Osteoblast (primary cell): ENCODE measurements around the gene PDGFA. TPM values are rescaled to one million over a fixed set of nuclear protein-coding genes. Genes with fewer than 3 reads are reported as not detected.

ENCODE experiments used
- DNase-seq: peaks from one replicate; pipeline ENCODE4 v3.0.0; 2011; ENCODE audit warnings: low spot score, mixed read lengths; ENCODE audit not compliant: insufficient read length; ENCODE audit errors: missing footprints
- H2AFZ ChIP-seq: 2 replicates; pipeline ENCODE4 v1.6.0; 2011; ENCODE audit warnings: mild to moderate bottlenecking, low read length
- H3K27ac ChIP-seq: 2 replicates; pipeline ENCODE4 v1.5.1; 2011; ENCODE audit warnings: mild to moderate bottlenecking, low read depth, low read length, moderate library complexity
- H3K27me3 ChIP-seq: 2 replicates; pipeline ENCODE4 v1.6.0; 2012; ENCODE audit warnings: mild to moderate bottlenecking, control low read depth, inconsistent platforms, low read length, moderate library complexity; ENCODE audit not compliant: insufficient read depth
- H3K36me3 ChIP-seq: 2 replicates; pipeline ENCODE4 v1.5.1; 2011; ENCODE audit warnings: mild to moderate bottlenecking, low read length, control low read depth, moderate library complexity; ENCODE audit not compliant: insufficient read depth
- H3K4me1 ChIP-seq: 2 replicates; pipeline ENCODE4 v1.5.1; 2011; ENCODE audit warnings: mild to moderate bottlenecking, low read length, control low read depth, moderate library complexity; ENCODE audit not compliant: insufficient read depth
- H3K4me2 ChIP-seq: 2 replicates; pipeline ENCODE4 v1.6.0; 2011; ENCODE audit warnings: mild to moderate bottlenecking, low read length; ENCODE audit not compliant: insufficient read depth
- H3K4me3 ChIP-seq: fragments of 200-600 bp; sonication (generic); 3 replicates; pipeline ENCODE4 v1.5.1; 2012; ENCODE audit warnings: mild to moderate bottlenecking, low read length, inconsistent platforms; ENCODE audit not compliant: insufficient read depth
- H3K79me2 ChIP-seq: 2 replicates; pipeline ENCODE4 v1.6.0; 2012; ENCODE audit warnings: mild to moderate bottlenecking, low read length, control low read depth, inconsistent platforms; ENCODE audit not compliant: insufficient read depth
- H3K9me3 ChIP-seq: 2 replicates; pipeline ENCODE4 v1.5.1; 2011; ENCODE audit warnings: low read depth, low read length, control low read depth
- H4K20me1 ChIP-seq: 2 replicates; pipeline ENCODE4 v1.6.0; 2012; ENCODE audit warnings: mild to moderate bottlenecking, low read length, control low read depth; ENCODE audit not compliant: insufficient read depth
- CTCF ChIP-seq: IDR thresholded peaks from 2 replicates; pipeline ENCODE4 v1.5.1; 2011; ENCODE audit warnings: mild to moderate bottlenecking, low read depth, low read length, moderate library complexity; ENCODE audit errors: extremely low read depth
- total RNA-seq: library from RNA; depleted of rRNA; stranded (reverse); fragments of >200 nt; gene quantifications from 2 replicates; pipeline ENCODE4 v1.2.3, GENCODE V29; 2012

PDGFA gene
- total RNA-seq, 1 donor = 32.6 TPM

- peak; percentile 98 for DNase-seq
- H2AFZ ChIP-seq = no peak overlapping the region
- H3K4me2 ChIP-seq = peak overlapping the region; percentile 77
- H3K4me1 ChIP-seq = peaks cover 30% of the 10 kb centered on the region
- peak overlapping the region; percentile 13 for H3K4me3 ChIP-seq
- H3K27me3 ChIP-seq = no peaks in the 10 kb centered on the region
- peaks cover 69% of the 10 kb centered on the region for H3K79me2 ChIP-seq
- no peaks in the 10 kb centered on the region for H3K9me3 ChIP-seq
- peaks cover 7% of the 10 kb centered on the region for H3K36me3 ChIP-seq
- peak overlapping the region; percentile 87 for H3K27ac ChIP-seq
- peaks cover 13% of the 10 kb centered on the region for H4K20me1 ChIP-seq
- no peak for TF ChIP-seq CTCF
Measured at GRCh38 chr7:514651-515598, 4.7 kb downstream of the PDGFA start.

- Histone ChIP-seq H2AFZ (peak overlapping the region; percentile 82), H3K4me2 (peak overlapping the region; percentile 54), H3K4me1 (peaks cover 30% of the 10 kb centered on the region), H3K36me3 (peaks cover 14% of the 10 kb centered on the region), H3K27me3 (no peaks in the 10 kb centered on the region), H3K79me2 (peaks cover 75% of the 10 kb centered on the region), H3K9me3 (no peaks in the 10 kb centered on the region), H3K27ac (peak overlapping the region; percentile 87), H3K4me3 (no peak overlapping the region), H4K20me1 (peaks cover 13% of the 10 kb centered on the region)
- DNase-seq = no peak
- TF ChIP-seq CTCF = no peak
Measured at GRCh38 chr7:514242-514641, 5.4 kb downstream of the PDGFA start.

- peak overlapping the region; percentile 87 for H3K27ac ChIP-seq
- DNase-seq = peak; percentile 97
- H3K4me3 ChIP-seq = peak overlapping the region; percentile 26
- H2AFZ ChIP-seq = peak overlapping the region; percentile 82
- H3K9me3 ChIP-seq = no peaks in the 10 kb centered on the region
- H3K4me2 ChIP-seq = peak overlapping the region; percentile 54
- H3K27me3 ChIP-seq = no peaks in the 10 kb centered on the region
- peaks cover 13% of the 10 kb centered on the region for H4K20me1 ChIP-seq
- H3K4me1 ChIP-seq = peaks cover 30% of the 10 kb centered on the region
- peaks cover 20% of the 10 kb centered on the region for H3K36me3 ChIP-seq
- peaks cover 77% of the 10 kb centered on the region for H3K79me2 ChIP-seq
- peak; percentile 7 for TF ChIP-seq CTCF
Measured at GRCh38 chr7:513521-514166, 6.0 kb downstream of the PDGFA start.
